ENCODE results near the gene AFTPH. TPM values are rescaled to one million over a fixed set of nuclear protein-coding genes. Genes with fewer than 3 reads are reported as not detected.

AFTPH gene
- total RNA-seq, 1 experiment from 2014 or later: 18.8 TPM

DNA sequence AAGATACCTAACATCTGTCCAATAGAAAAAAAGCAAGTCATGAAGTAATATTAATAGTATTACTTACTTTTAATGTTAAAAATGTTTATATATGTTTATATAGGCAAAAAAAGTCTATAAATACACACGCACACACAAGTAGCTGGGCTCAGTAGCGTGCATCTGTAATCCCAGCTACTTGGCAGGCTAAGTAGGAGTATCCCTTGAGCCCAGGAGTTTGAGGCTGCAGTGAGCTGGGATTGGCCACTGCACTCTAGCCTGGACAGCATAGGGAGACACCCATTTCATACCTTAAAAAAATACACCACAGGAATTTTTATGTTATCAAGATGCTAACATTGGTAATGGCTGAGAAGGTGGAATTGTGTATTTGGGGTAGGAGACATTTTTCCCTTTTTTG is 17.4 kb upstream of the AFTPH start:
- POLR2A ChIA-PET (ENCODE audit: low non-redundant PET): no interaction called here
- CTCF ChIA-PET: no interaction called here

DNA sequence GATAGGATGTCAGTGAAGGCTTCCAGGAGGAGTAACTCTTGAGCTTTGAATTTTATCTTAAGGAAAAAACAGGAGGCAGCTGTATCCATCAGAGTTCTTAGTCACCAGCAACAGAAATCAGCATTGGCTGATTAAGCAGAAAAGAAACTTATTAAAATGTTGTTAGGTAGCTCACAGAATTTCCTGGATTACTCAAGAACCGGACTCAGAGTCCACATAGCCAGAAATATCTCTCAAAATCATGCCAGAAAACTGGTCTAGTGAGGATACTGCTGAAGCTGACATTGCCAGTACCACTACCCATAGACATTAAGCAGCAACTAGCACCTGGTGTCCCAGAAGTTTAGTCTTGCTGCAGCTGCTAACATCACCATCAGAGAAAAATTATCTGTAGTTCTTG is 10.1 kb upstream of the AFTPH start:
- BruUV-seq (replicated peaks): no TSS peak
- H3K4me3 ChIP-seq (ENCODE audit: low read depth, low read length, poor library complexity, severe bottlenecking): no peak overlapping the region
- no peaks in the 10 kb centered on the region for H3K36me3 ChIP-seq (ENCODE audit: insufficient read depth, low read length, poor library complexity, severe bottlenecking)
- no peaks in the 10 kb centered on the region for H3K4me1 ChIP-seq (ENCODE audit: insufficient read depth, low read length, poor library complexity, severe bottlenecking)
- CTCF ChIA-PET: interaction anchor here (1.2 kb wide), 1 partner anchor 9 kb away, joined by 5 read pairs; no protein-coding TSS in a partner anchor
- TF ChIP-seq EZH2 (IDR thresholded peaks at IDR 0.05; ENCODE audit: borderline replicate concordance, low read depth, low read length, poor library complexity, severe bottlenecking): no peak
- TF ChIP-seq, protein P1, sequence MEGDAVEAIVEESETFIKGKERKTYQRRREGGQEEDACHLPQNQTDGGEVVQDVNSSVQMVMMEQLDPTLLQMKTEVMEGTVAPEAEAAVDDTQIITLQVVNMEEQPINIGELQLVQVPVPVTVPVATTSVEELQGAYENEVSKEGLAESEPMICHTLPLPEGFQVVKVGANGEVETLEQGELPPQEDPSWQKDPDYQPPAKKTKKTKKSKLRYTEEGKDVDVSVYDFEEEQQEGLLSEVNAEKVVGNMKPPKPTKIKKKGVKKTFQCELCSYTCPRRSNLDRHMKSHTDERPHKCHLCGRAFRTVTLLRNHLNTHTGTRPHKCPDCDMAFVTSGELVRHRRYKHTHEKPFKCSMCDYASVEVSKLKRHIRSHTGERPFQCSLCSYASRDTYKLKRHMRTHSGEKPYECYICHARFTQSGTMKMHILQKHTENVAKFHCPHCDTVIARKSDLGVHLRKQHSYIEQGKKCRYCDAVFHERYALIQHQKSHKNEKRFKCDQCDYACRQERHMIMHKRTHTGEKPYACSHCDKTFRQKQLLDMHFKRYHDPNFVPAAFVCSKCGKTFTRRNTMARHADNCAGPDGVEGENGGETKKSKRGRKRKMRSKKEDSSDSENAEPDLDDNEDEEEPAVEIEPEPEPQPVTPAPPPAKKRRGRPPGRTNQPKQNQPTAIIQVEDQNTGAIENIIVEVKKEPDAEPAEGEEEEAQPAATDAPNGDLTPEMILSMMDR (conservative IDR thresholded peaks at IDR 0.05; ENCODE audit: low read depth, low read length): no peak
- DNase-seq (ENCODE audit: low spot score): no peak
- no peaks in the 10 kb centered on the region for H3K9me3 ChIP-seq (ENCODE audit: low read depth, low read length, poor library complexity, severe bottlenecking)
- no peak overlapping the region for H3K27ac ChIP-seq (ENCODE audit: low read depth, low read length, poor library complexity, severe bottlenecking)
- intact Hi-C loops (cut with micrococcal nuclease; ENCODE audit: unreplicated experiment): no loop called here
- no peaks in the 10 kb centered on the region for H3K27me3 ChIP-seq (replicated peaks; ENCODE audit: insufficient read depth, low read depth, low read length, poor library complexity)
- POLR2A ChIA-PET (ENCODE audit: low non-redundant PET): no interaction called here

More for the DNA sequence above, 17.4 kb upstream of the AFTPH start:
- no peak for DNase-seq (ENCODE audit: low spot score)
- Histone ChIP-seq H3K9me3 (ENCODE audit: low read depth, low read length, poor library complexity, severe bottlenecking) (no peaks in the 10 kb centered on the region), H3K27me3 (replicated peaks; ENCODE audit: insufficient read depth, low read depth, low read length, poor library complexity) (no peaks in the 10 kb centered on the region), H3K27ac (ENCODE audit: low read depth, low read length, poor library complexity, severe bottlenecking) (no peak overlapping the region), H3K4me3 (ENCODE audit: low read depth, low read length, poor library complexity, severe bottlenecking) (no peak overlapping the region), H3K36me3 (ENCODE audit: insufficient read depth, low read length, poor library complexity, severe bottlenecking) (no peaks in the 10 kb centered on the region), H3K4me1 (ENCODE audit: insufficient read depth, low read length, poor library complexity, severe bottlenecking) (no peaks in the 10 kb centered on the region)
- no TSS peak for BruUV-seq (replicated peaks)
- no peak for TF ChIP-seq EZH2 (IDR thresholded peaks at IDR 0.05; ENCODE audit: borderline replicate concordance, low read depth, low read length, poor library complexity, severe bottlenecking)
- TF ChIP-seq, protein P1 (conservative IDR thresholded peaks at IDR 0.05; ENCODE audit: low read depth, low read length): no peak
- intact Hi-C loops (cut with micrococcal nuclease; ENCODE audit: unreplicated experiment): no loop called here

DNA sequence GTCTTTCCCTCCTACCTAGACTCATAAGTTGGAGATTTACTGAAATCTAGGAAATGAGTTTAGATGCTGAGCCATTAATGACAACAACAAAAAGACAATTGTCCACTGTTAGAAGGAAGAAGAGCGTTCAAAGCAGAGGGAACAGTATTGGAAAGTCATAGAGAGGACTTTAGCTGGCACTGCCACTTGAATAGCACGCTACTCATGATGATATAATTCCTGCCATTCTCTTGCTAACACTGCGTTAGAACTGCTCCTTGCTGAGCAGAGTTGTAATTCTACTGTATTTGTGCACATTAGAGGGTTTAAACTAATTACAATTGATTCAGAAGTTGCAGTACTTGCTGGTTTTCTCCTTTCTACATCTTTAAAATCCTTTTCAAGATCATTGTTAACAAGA is 9.0 kb upstream of the AFTPH start:
- intact Hi-C loops (cut with micrococcal nuclease; ENCODE audit: unreplicated experiment): no loop called here
- BruUV-seq (replicated peaks): no TSS peak
- no peaks in the 10 kb centered on the region for H3K36me3 ChIP-seq (ENCODE audit: insufficient read depth, low read length, poor library complexity, severe bottlenecking)
- no peak for DNase-seq (ENCODE audit: low spot score)
- no peaks in the 10 kb centered on the region for H3K4me1 ChIP-seq (ENCODE audit: insufficient read depth, low read length, poor library complexity, severe bottlenecking)
- H3K27me3 ChIP-seq (replicated peaks; ENCODE audit: insufficient read depth, low read depth, low read length, poor library complexity): no peaks in the 10 kb centered on the region
- H3K27ac ChIP-seq (ENCODE audit: low read depth, low read length, poor library complexity, severe bottlenecking): no peak overlapping the region
- POLR2A ChIA-PET (ENCODE audit: low non-redundant PET): no interaction called here
- CTCF ChIA-PET: interaction anchor here (0.6 kb wide), 2 partner anchors 26 to 407 kb away, joined by 3 to 4 read pairs; no protein-coding TSS in a partner anchor
- TF ChIP-seq, protein P1 (conservative IDR thresholded peaks at IDR 0.05; ENCODE audit: low read depth, low read length): no peak
- TF ChIP-seq EZH2 (IDR thresholded peaks at IDR 0.05; ENCODE audit: borderline replicate concordance, low read depth, low read length, poor library complexity, severe bottlenecking): no peak
- H3K4me3 ChIP-seq (ENCODE audit: low read depth, low read length, poor library complexity, severe bottlenecking): no peak overlapping the region
- no peaks in the 10 kb centered on the region for H3K9me3 ChIP-seq (ENCODE audit: low read depth, low read length, poor library complexity, severe bottlenecking)
